ENCODE measurements around the gene SLC38A2. TPM values are rescaled to one million over a fixed set of nuclear protein-coding genes. Genes with fewer than 3 reads are reported as not detected.
A peak's percentile ranks its signal among the peaks of the same experiment; 100 is the strongest.

The SLC38A2 gene
- total RNA-seq, 1 experiment from 2014 or later, result 341 TPM

GRCh38 chr12:46358325-46358700 lies 14.3 kb downstream of the SLC38A2 start:
- peak overlapping the region; percentile 48; the same call in 1 of the 2 replicates for H3K27ac ChIP-seq (ENCODE audit: low read length)
- ChIA-PET CTCF (no interaction called here), POLR2A (interaction anchor here (0.7 kb wide), 1 partner anchor 77 kb away, joined by 14 read pairs; no protein-coding TSS in a partner anchor)
- no peak overlapping the region for H3K4me3 ChIP-seq (ENCODE audit: low read depth in 2 of 2, low read length in 2 of 2)
- ATAC-seq, result no peak
- TF ChIP-seq CTCF (IDR thresholded peaks at IDR 0.05), result no peak
- TF ChIP-seq REST (IDR thresholded peaks at IDR 0.05; ENCODE audit: insufficient read depth in 1 of 2, low read depth in 2 of 2, low read length in 1 of 2), result no peak
- TF ChIP-seq TCF7L2 (IDR thresholded peaks at IDR 0.05; ENCODE audit: low read depth, low read length), result no peak
- no peak for TF ChIP-seq POLR2AphosphoS5 (IDR thresholded peaks at IDR 0.05; ENCODE audit: low read depth, low read length)
- no peak for TF ChIP-seq SIN3A (IDR thresholded peaks at IDR 0.05; ENCODE audit: borderline replicate concordance, insufficient read depth, low read depth, low read length)
- no peaks in the 10 kb centered on the region for H3K9me3 ChIP-seq (ENCODE audit: control insufficient read depth, insufficient read depth, low read depth, low read length)
- DNase-seq (ENCODE audit: low read depth, low spot score), result no peak
- H3K36me3 ChIP-seq (ENCODE audit: control insufficient read depth, insufficient read depth, low read length), result peaks cover 42% of the 10 kb centered on the region
- intact Hi-C loops (cut with micrococcal nuclease; ENCODE audit: unreplicated experiment) (no loop called here), in situ Hi-C loops (cut with HindIII; ENCODE audit: low pct_unique_long_range_greater_than_20kb, low sequenced_read_pairs) (no loop called here)
- H3K27me3 ChIP-seq (ENCODE audit: control insufficient read depth, insufficient read depth, low read length), result no peaks in the 10 kb centered on the region
- no TSS peak for BruUV-seq (replicated peaks)
- H3K4me1 ChIP-seq (ENCODE audit: control insufficient read depth, insufficient read depth, low read length), result peaks cover 60% of the 10 kb centered on the region

- no TSS peak for BruUV-seq (replicated peaks)
- intact Hi-C loops (cut with micrococcal nuclease; ENCODE audit: unreplicated experiment), result no loop called here
- ATAC-seq (peak; percentile 76), DNase-seq (ENCODE audit: low read depth, low spot score) (no peak)
- in situ Hi-C loops (cut with HindIII; ENCODE audit: low pct_unique_long_range_greater_than_20kb, low sequenced_read_pairs), result no loop called here
- peaks cover 36% of the 10 kb centered on the region for H3K36me3 ChIP-seq (ENCODE audit: control insufficient read depth, insufficient read depth, low read length)
- peak overlapping the region; percentile 48 for H3K27ac ChIP-seq (ENCODE audit: low read length)
- no peaks in the 10 kb centered on the region for H3K27me3 ChIP-seq (ENCODE audit: control insufficient read depth, insufficient read depth, low read length)
- POLR2A ChIA-PET, result no interaction called here
- no peak overlapping the region for H3K4me3 ChIP-seq (ENCODE audit: low read depth in 2 of 2, low read length in 2 of 2)
- CTCF ChIA-PET, result interaction anchor here (0.5 to 0.6 kb wide), 2 partner anchors 255 to 728 kb away, joined by 9 to 15 read pairs; no protein-coding TSS in a partner anchor
- no peaks in the 10 kb centered on the region for H3K9me3 ChIP-seq (ENCODE audit: control insufficient read depth, insufficient read depth, low read depth, low read length)
- H3K4me1 ChIP-seq (ENCODE audit: control insufficient read depth, insufficient read depth, low read length), result peaks cover 54% of the 10 kb centered on the region
- TF ChIP-seq TCF7L2 (IDR thresholded peaks at IDR 0.05; ENCODE audit: low read depth, low read length), result no peak
- TF ChIP-seq SIN3A (IDR thresholded peaks at IDR 0.05; ENCODE audit: borderline replicate concordance, insufficient read depth, low read depth, low read length), result 0 out of 2 replicates have a peak, but pooled peaks have one; percentile 65
- peak; percentile 49; the same call in 1 of the 2 replicates for TF ChIP-seq POLR2AphosphoS5 (IDR thresholded peaks at IDR 0.05; ENCODE audit: low read depth, low read length)
These were observed 14.9 kb downstream of the SLC38A2 start for GRCh38 chr12:46357438-46358324.
